ENCODE results near the gene IL1RAP.
"Not testable (repeated sequence)": the region's sequence is repeated elsewhere in the genome, so short reads cannot be mapped to it uniquely, and the experiment has no call there.

IL1RAP gene

DNA sequence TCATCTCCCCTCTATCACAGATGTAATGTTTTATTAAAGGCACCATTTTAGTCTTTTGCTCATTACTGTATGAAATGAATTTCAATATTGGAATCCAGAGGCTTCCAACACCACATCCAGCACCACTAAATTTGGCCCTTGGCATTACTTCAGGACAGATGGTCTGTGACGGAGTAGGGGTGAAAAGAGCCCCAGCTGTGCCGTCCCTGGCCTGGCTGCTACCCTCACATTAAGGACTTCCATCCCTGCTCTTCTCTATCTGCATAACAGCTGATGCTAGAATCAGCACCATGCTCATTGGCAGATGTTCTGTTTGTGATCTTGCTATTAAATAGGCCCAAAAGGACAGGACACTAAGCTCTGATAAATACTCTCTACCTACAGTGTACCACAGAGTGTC is 152.9 kb downstream of the IL1RAP start:
- no peak for DNase-seq (ENCODE audit: low spot score)

DNA sequence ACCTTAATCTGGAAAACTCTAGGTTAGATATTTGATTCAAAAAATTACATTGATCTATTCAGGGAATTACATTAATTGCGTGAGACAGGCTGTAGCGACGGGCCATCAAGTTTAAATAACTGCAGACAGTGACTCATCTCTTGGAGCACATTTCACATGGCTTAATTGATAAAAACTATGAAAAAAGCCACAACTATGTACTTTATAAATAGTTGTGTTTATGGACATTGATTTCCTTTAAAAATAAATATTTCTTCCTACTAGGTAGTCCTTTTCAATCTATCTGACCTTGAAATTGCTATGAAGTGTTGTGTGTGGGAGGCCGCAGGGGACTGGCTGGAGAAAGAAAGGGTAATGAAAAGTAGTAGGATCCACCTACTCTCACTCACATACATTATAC is 157.8 kb downstream of the IL1RAP start:
- DNase-seq (ENCODE audit: low spot score), result no peak

DNA sequence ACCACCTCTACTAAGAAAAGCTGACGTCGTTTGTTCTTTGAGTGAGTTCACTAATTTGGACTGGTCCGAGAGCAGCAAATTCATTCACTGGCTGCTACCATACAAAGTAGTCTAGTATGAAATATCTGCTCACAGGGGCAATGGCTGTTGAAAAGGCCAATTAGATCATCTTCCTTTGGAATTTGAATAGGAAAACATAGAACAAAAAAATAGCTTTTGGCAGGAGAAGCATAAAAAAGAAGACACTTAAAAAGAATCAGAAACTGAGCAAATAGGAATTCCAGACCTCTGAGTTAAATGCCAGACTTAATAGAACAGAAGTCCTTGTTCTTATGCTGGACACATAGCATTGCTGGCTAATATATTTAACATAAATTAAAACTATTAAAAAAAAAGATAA is 159.3 kb downstream of the IL1RAP start:
- DNase-seq (ENCODE audit: low spot score), result no peak

DNA sequence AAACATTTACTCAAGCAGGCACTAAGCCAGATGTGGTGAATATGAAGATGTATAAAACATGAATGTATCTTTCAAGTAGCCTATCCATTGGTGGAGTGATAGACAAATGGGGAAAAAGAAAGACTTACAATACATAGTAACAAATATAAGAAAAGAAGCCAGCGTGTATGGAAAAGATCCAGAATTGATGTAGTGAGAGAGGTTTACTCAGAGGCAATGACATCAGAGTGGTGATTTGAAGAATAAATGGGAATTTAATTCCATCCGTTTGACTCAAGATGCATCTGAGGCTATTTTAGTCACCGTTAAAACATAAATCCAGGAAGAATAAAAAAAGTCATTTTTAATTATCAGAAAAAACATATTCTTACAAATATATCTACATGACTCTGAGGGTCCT is 162.6 kb downstream of the IL1RAP start:
- no peak for DNase-seq (ENCODE audit: low spot score)

DNA sequence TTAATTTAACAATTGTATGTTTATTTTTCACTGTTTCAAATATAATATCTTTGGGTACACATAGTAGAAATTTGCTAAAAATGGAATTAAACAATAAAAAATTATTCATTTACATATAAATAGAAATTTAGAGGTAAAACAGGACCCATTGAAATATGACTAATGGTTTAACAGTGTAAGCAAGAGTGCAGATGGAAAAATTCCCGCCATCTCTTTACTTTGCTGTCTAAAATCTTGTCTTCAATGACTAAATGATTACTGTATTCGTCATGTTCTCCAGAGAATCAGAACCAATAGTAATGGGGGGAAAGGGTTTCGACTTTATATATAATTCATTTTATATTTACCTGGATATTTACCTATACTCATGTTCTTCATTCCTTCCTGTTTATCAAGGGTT is 163.1 kb downstream of the IL1RAP start:
- DNase-seq (ENCODE audit: low spot score), result no peak

DNA sequence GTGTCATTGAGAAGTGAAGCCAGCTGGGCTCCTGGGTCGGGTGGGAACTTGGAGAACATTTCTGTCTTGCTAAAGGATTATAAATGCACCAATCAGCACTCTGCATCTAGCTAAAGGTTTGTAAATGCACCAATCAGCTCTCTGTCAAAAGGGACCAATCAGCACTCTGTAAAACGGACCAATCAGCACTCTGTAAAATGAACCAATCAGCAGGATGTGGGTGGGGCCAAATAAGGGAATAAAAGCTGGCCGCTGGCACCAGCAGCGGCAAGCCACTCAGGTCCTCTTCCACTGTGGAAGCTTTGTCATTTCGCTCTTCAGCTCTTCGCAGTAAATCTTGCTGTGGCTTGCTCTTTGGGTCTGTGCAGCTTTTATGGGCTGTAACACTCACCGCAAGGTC is 164.0 kb downstream of the IL1RAP start:
- not testable (repeated sequence) for DNase-seq (ENCODE audit: low spot score)

DNA sequence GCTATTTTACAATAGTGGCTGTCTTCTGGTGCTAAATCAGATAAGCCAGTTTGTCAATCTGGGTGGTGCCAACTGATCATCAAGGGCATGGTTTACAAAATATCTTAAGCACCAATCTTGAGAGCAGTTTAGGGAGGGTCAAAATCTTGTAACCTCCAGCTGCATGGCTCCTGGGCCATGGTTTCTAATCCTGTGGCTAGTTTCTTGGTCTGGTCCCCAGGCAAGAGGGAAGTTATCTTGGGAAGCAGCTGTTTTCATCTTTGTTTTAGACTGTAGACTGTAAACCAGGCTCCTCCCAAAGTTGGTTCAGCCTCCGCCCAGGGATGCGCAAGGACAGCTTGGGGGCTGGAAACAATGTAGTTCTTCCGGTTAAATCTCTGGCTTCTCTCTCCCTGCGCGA is 166.8 kb downstream of the IL1RAP start:
- no peak for DNase-seq (ENCODE audit: low spot score)

DNA sequence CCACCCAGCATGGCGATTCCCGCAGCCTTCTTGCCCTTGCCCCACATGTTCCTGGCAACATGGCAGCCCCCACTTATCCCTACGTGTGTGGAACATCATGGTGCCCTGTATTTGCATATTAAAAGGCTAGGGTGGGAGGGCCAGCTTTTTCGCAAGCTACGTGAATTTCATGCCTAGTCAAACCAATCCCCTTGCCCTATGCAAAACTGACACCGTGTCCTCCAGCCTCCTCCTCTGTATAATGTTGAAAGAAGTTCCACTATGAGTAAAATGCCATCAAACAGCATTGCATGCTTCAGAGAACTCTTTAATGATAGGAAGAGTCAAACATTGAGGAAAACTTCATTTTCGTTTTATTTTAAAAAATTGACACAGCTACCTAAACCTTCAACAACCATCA is 170.9 kb downstream of the IL1RAP start:
- no peak for DNase-seq (ENCODE audit: low spot score)

DNA sequence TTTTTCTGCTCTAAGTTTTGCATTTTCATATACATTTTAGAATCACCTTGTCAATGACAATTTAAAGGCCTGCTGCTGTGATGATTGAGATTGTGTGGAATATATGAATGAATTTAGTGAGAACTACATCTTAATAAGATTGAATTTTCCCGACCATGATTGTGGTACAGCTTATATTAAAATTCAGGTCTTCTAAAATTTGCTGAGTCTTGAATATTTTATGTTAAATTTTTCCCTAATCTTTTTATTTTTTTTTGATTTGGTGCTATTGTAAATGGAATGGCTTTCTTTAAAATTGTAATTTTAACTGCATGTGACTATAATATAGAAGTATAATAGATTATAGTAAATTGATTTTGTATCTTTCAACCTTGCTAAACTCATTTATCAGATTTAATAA is 172.1 kb downstream of the IL1RAP start:
- DNase-seq (ENCODE audit: low spot score), result no peak

DNA sequence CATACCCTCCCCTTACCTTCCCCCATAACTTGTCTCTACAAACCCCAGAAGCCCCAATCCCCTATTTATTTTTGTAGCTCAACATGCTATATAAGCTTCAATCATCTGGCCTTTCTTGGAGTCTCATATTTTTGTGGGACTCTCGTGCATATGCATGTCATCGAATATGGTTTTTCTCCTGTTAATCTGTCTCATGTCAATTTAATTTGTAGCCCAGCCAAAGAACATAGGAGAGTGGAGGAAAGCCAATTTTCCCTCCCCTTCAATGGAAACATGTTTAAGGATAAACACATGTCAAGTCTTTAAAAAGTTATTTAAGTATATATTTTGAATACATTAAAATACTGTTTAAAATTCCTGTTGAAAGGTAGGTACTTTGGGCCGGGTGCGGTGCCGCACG is 176.4 kb downstream of the IL1RAP start:
- DNase-seq (ENCODE audit: low spot score), result no peak

DNA sequence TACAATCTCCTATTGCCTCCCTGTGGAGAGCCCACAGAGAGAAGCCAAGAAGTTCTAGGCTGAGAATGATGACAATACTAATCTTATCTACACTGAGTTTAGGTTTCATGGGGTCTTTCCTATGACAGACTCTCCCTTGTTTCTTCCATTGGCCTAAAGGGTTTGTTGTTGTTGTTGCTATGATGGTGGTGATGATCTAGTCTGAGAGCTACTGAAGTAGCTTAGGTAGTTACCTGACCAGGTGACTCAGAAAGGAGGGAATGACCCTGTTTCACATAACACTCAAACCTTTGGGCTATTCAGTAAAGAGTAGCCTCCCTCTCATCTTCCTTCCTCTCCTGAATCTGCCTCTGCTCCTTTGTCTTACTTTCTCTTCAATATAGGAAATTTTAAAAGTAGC is 178.4 kb downstream of the IL1RAP start:
- no peak for DNase-seq (ENCODE audit: low spot score)

DNA sequence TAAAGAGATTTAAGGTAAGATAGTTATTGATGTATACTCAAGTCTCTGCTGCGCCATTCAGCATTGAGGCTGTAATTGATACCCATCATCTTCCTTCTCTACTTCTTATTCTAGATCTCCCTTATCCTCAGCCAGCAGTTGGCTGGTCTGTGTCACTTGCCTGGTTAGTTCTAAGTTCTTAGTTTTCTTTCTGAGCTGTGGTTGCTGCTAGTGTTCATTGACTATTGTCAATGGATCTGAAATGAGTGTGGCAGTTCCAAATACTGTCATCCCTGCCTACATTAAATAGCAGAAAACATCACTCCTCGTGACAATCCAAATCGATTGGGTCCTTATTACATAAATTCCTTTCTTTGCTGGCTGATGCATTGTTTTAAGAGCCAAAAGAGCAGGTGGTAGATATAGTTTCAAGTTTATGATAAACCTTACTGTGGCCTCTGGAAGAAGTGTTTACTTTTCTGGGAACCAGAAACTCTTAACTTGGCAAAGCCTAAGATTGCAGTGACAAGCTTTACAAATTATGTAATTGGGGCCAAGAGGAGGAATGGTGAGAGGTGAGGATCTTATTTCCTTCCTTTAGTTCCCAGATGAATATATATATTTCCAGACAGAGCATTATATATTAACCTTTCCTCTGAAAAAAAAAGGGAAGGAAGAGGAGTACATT is 180.6 kb downstream of the IL1RAP start:
- no peak for DNase-seq (ENCODE audit: low spot score)

DNA sequence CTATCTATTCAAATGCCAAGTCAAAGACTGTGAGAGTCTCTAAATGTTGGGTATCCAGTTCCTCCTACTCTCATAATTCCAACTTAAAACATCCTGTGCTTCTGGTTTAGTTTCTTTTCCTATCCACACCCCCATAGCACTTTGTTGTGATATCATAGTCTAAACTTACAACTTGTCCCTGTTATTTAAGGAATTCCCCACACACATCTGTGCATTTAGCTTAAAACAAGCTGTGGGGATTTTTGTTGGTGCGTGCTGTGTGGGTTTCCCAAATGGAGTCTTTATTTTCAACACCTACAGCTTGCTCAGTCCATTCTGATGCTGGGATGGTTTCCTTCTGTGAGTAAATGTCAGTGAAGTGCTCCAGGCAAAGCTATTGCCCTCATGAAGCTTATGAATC is 181.3 kb downstream of the IL1RAP start:
- DNase-seq (ENCODE audit: low spot score), result no peak

DNA sequence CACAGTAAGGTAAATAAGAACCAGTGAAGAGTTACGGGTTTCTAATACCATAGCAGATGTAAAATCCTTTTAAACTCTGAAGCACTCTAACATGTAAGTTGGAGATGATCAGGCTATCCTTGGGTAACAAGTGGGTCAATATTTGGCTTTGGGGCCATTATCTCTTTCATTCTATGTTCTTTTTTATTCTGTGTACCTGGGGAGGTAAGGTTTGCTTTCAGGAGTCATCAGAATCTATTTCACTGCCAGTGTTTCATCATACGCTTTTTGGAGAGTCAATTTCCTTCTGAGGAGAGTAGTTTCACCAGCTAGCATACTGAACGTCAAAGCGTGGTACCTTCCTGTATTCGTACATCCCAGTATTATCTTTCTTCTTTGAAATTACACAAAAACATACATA is 182.1 kb downstream of the IL1RAP start:
- no peak for DNase-seq (ENCODE audit: low spot score)

DNA sequence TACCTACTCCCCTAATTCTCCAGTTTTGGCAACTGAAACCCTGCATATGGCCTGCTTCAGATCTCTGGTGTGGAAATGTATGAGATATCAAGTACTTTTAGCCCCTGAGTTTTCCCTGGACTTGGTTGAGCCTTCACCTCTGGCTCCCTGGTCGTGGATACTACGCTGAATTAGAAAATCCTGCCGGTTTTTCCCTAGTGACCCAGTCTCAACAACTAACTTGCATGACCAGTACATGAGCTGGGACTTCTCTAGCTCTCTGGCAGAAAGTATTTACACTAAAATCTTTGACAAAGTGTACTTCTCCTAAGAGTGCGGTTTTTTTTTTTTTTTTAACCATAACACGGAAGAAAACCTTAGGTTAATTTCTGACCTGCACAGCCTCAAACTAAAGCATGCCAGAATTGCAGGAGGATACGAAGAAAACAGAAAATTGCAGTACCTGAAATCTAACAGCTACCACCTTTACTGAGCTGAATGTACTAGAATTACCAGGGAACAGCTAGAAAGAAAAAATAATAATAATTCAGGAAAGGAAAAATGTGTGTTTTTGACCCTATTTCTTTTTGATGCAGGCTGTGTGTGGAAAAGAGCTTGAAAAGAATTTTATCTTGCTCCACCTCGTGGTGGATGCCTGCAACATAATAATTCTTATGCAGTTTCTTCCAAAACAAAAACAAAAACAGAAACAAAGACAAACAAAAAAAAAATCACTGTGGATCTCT is 183.1 kb downstream of the IL1RAP start:
- no peak for DNase-seq (ENCODE audit: low spot score)

DNA sequence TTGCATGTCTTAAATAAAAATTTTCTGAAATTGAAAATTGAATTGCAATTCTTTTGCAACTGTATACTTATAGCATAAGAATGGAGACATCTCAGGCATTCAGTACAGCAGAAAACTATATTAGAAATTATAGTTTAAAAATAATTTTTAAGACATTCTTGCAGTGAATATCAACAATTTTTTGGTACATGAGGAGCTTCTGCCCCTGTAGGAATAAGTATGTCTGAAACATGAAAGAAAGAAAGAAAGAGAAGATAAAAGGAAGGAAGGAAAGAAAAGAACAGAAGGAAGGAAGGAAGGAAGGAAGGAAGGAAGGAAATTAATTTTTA is 183.6 kb downstream of the IL1RAP start:
- DNase-seq (ENCODE audit: low spot score), result no peak

DNA sequence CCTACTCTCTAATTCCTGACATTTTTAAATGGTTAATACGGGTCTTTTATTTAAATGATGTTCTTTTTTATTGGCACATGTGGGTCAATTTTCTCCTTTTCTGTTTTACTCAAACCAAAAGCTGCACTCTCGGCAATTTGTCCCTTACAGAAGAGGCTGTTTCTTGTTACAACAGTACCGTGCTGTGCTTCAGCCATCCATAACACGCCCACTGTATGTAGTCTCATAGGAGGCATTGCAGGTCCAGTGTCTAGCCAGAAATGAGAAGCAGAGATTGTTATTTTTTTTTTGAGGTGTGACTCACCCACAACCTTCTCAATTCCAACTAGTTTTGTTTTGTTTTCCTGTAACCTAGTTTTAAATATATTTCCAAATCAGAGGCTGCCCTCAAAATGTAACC is 184.0 kb downstream of the IL1RAP start:
- no peak for DNase-seq (ENCODE audit: low spot score)

DNA sequence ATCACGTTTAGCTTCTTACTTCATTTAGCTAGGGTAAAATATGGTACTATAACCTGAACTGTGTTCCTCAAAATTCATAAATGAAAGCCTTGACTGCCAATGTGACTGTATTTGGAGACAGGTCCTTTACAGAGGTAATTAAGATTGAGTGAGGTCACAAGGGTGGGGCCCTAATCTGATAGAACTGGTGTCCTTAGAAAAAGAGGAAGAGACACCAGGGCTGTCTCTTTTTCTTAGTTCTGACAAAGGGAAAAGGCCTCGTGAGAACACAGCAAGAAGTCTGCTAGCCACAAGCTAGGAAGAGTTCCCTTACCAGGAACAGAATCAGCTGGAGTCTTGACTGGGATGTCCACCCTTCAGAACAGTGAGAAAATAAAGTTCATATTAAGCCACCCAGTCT is 185.9 kb downstream of the IL1RAP start:
- no peak for DNase-seq (ENCODE audit: low spot score)

DNA sequence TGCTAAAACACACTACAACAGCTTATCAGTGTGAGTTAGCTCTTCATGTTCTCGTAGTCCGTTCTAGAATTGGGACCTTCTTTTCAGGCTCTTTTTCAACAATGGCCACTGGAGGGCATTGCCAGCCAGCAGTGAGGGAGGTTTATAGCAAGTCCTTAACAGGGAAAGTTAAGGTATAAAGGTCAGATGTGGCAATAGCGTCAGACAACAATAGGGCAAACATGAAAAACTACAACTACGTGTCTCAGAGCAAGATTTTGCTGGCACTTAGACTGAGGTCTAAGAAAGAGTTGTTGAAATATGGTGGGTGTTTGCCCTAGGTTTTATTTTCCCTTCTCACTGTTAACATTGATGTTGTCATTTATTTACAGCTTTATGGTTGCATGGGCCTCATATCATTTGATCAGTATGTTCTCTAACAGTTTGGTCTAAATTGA is 187.2 kb downstream of the IL1RAP start:
- DNase-seq (ENCODE audit: low spot score), result no peak

DNA sequence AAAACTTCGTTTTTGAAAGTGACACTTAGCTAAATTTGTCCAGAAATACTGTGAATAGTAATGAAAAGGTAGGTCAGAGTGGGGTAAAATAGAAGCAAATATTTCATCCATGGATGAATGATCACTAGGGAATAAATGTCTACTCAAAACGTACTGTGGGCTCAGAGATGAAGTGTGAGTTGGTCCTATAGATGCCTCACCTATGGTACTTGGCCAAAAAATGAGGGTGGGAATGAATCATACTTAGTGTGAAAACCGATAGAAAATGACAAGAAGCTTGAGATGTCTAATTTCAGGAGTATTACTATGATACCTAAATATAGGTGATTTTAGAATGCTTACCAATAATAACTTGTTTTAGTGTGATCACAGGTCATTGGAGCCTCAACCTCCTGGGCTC is 192.7 kb downstream of the IL1RAP start:
- DNase-seq (ENCODE audit: low spot score), result no peak
